Mesenchymal stem cell (in vitro differentiated cells and primary cell): Measurements from ENCODE around the gene APMAP. TPM values are rescaled to one million over a fixed set of nuclear protein-coding genes. Genes with fewer than 3 reads are reported as not detected.

Source experiments
- DNase-seq: peaks from one replicate; pipeline ENCODE4 v3.0.0-alpha.2; 2013
- H2AFZ ChIP-seq: one replicate; pipeline ENCODE4 v1.6.1; 2013; ENCODE audit warnings: low read depth, mild to moderate bottlenecking, control low read depth, inconsistent platforms, low read length, moderate library complexity
- H2AK5ac ChIP-seq: 2 replicates; pipeline ENCODE4 v1.6.1; 2013; ENCODE audit warnings: low read length, moderate library complexity, mild to moderate bottlenecking, inconsistent platforms; ENCODE audit not compliant: severe bottlenecking
- H2BK120ac ChIP-seq: one replicate; pipeline ENCODE4 v1.6.1; 2013; ENCODE audit warnings: low read depth, mild to moderate bottlenecking, inconsistent platforms, low read length, moderate library complexity
- H2BK12ac ChIP-seq, 2 experiments: one replicate each; pipeline ENCODE4 v1.6.1; 2013; ENCODE audit warnings: inconsistent platforms in 2 of 2, low read length in 2 of 2, mild to moderate bottlenecking in 2 of 2, moderate library complexity in 2 of 2, control low read depth in 1 of 2
- H2BK15ac ChIP-seq: one replicate; pipeline ENCODE4 v1.6.1; 2013; ENCODE audit warnings: mild to moderate bottlenecking, low read depth, inconsistent platforms; ENCODE audit not compliant: poor library complexity, severe bottlenecking
- H2BK5ac ChIP-seq: 2 replicates; pipeline ENCODE4 v1.6.1; 2013; ENCODE audit warnings: low read depth, mild to moderate bottlenecking, low read length, control low read depth, inconsistent platforms; ENCODE audit not compliant: poor library complexity, severe bottlenecking
- H3K14ac ChIP-seq, 2 experiments: one replicate each; pipeline ENCODE4 v1.6.1; 2013; ENCODE audit warnings: inconsistent platforms in 2 of 2, low read length in 2 of 2, control low read depth in 1 of 2, mild to moderate bottlenecking in 1 of 2, moderate library complexity in 1 of 2
- H3K18ac ChIP-seq, 2 experiments: one replicate each; pipeline ENCODE4 v1.6.1; 2013; ENCODE audit warnings: inconsistent platforms in 2 of 2, low read length in 2 of 2, control low read depth in 1 of 2, low read depth in 1 of 2, mild to moderate bottlenecking in 1 of 2
- H3K23ac ChIP-seq, 2 experiments: one replicate each; pipeline ENCODE4 v1.6.1; 2013; ENCODE audit warnings: inconsistent platforms in 2 of 2, low read length in 2 of 2, mild to moderate bottlenecking in 2 of 2, moderate library complexity in 2 of 2, control low read depth in 1 of 2
- H3K27ac ChIP-seq: 2 replicates; pipeline ENCODE4 v1.5.1; 2013; ENCODE audit warnings: mild to moderate bottlenecking, moderate library complexity, low read length, control low read depth, inconsistent platforms; ENCODE audit not compliant: poor library complexity, severe bottlenecking
- H3K27me3 ChIP-seq, 2 experiments: 2 replicates each; pipeline versions ENCODE4 v1.6.1 to v1.7.0; 2013; ENCODE audit warnings: low read length in 2 of 2, mild to moderate bottlenecking in 2 of 2, moderate library complexity in 2 of 2, control low read depth in 1 of 2, inconsistent platforms in 1 of 2; ENCODE audit not compliant: control insufficient read depth in 1 of 2, insufficient read depth in 1 of 2
- H3K36me3 ChIP-seq, 2 experiments: 2 replicates each; pipeline versions ENCODE4 v1.6.1 to v1.7.0; 2013; ENCODE audit warnings: low read length in 2 of 2, control low read depth in 1 of 2, inconsistent platforms in 1 of 2, low read depth in 1 of 2, mild to moderate bottlenecking in 1 of 2; ENCODE audit not compliant: insufficient read depth in 2 of 2, control insufficient read depth in 1 of 2
- H3K4ac ChIP-seq, 2 experiments: one replicate each; pipeline ENCODE4 v1.6.1; 2013; ENCODE audit warnings: inconsistent platforms in 2 of 2, low read length in 2 of 2, mild to moderate bottlenecking in 2 of 2, moderate library complexity in 2 of 2, control low read depth in 1 of 2, low read depth in 1 of 2
- H3K4me1 ChIP-seq: 2 replicates; pipeline ENCODE4 v1.6.1; 2013; ENCODE audit warnings: low read depth, low read length, control low read depth; ENCODE audit not compliant: control insufficient read depth, insufficient read depth
- H3K4me2 ChIP-seq: 2 replicates; pipeline ENCODE4 v1.6.1; 2013; ENCODE audit warnings: low read length, mild to moderate bottlenecking, inconsistent platforms; ENCODE audit not compliant: poor library complexity, severe bottlenecking
- H3K4me3 ChIP-seq, 2 experiments: 2 replicates each; pipeline versions ENCODE4 v1.5.1 to v1.7.0; 2013; ENCODE audit warnings: low read length in 2 of 2, mild to moderate bottlenecking in 2 of 2, control low read depth in 1 of 2, low read depth in 1 of 2; ENCODE audit not compliant: insufficient read depth in 1 of 2
- H3K79me1 ChIP-seq: replicated peaks from 2 replicates; pipeline ENCODE4 v1.6.1; 2013; ENCODE audit warnings: mild to moderate bottlenecking, control low read depth, low read length, inconsistent platforms; ENCODE audit not compliant: poor library complexity, severe bottlenecking
- H3K9ac ChIP-seq: 2 replicates; pipeline ENCODE4 v1.7.0; 2013; ENCODE audit warnings: mild to moderate bottlenecking, low read length, moderate library complexity
- H3K9me3 ChIP-seq: 2 replicates; pipeline ENCODE4 v1.7.0; 2013; ENCODE audit warnings: mild to moderate bottlenecking, low read length; ENCODE audit not compliant: control insufficient read depth
- H4K8ac ChIP-seq: one replicate; pipeline ENCODE4 v1.6.1; 2013; ENCODE audit warnings: inconsistent platforms, mild to moderate bottlenecking, low read length, moderate library complexity
- H4K91ac ChIP-seq: one replicate; pipeline ENCODE4 v1.6.1; 2013; ENCODE audit warnings: mild to moderate bottlenecking, low read length, inconsistent platforms
- WGBS: methylation state at CpG from one replicate; pipeline ENCODE4 v1.1.7; 2013; ENCODE audit warnings: mixed read lengths; 5-methylcytosine and 5-hydroxymethylcytosine counted together
- polyA plus RNA-seq, 2 experiments: library from polyadenylated mRNA; stranded (reverse); fragments of 200-250 nt; gene quantifications; one replicate each; pipeline ENCODE4 v1.2.3, GENCODE V29; 2013

The APMAP gene
- polyA plus RNA-seq (2013, experiment 1 of 2), result 103 TPM
- polyA plus RNA-seq (2013, experiment 2 of 2), result 103 TPM

GRCh38 chr20:24992487-24993205 is at the start of gene APMAP:
TSS of gene APMAP (minus strand) at chr20:24992751. CDS start at chr20:24992688, 63 bp downstream.
- peak within 1 kb of the TSS; percentile 95 for H3K4me2 ChIP-seq

GRCh38 chr20:25041813-25042530 is 49.4 kb upstream of the APMAP start:
- Histone ChIP-seq H2AFZ (no peak overlapping the region), H3K4me2 (no peak overlapping the region), H3K4ac (no peak overlapping the region), H2AK5ac (no peak overlapping the region), H2BK15ac (no peak overlapping the region), H3K79me1 (no peaks in the 10 kb centered on the region), H3K36me3 (peaks cover 0 to 8% of the 10 kb centered on the region in 2 experiments), H2BK5ac (no peak overlapping the region), H3K18ac (no peak overlapping the region), H2BK120ac (no peak overlapping the region), H3K27me3 (peaks cover 0 to 19% of the 10 kb centered on the region in 2 experiments), H3K27ac (no peak overlapping the region), H3K14ac (no peak overlapping the region), H4K8ac (no peak overlapping the region), H3K4me3 (peak overlapping the region in 1 of 2 experiments; percentile 7), H3K4me1 (peaks cover 32% of the 10 kb centered on the region), H4K91ac (no peak overlapping the region), H2BK12ac (no peak overlapping the region), H3K9me3 (no peaks in the 10 kb centered on the region), H3K9ac (no peak overlapping the region), H3K23ac (no peak overlapping the region)
- no peak for DNase-seq
- 90% methylated on average over 21 of the region's 21 CpGs for WGBS

More at GRCh38 chr20:24992487-24993205, at the start of gene APMAP:
- Histone ChIP-seq H3K9me3 (no peaks in the 10 kb centered on the region), H2BK15ac (peak within 1 kb of the TSS; percentile 44), H3K9ac (peak within 1 kb of the TSS; percentile 93), H3K27me3 (no peaks in the 10 kb centered on the region), H3K4me3 (peak within 1 kb of the TSS; percentile 92 to 98), H3K14ac (peak within 1 kb of the TSS in 1 of 2 experiments; percentile 90), H3K4me1 (peaks cover 14% of the 10 kb centered on the region), H4K91ac (peak within 1 kb of the TSS; percentile 83), H3K18ac (peak within 1 kb of the TSS; percentile 75 to 96), H2AK5ac (peak within 1 kb of the TSS; percentile 13), H2BK120ac (no peak within 1 kb of the TSS), H4K8ac (peak within 1 kb of the TSS; percentile 97), H3K4ac (peak within 1 kb of the TSS; percentile 61 to 65), H3K27ac (peak within 1 kb of the TSS; percentile 67), H3K36me3 (peaks cover 0 to 3% of the 10 kb centered on the region in 2 experiments), H3K79me1 (peaks cover 26% of the 10 kb centered on the region), H2BK12ac (peak within 1 kb of the TSS; percentile 23 to 54), H3K23ac (peak within 1 kb of the TSS in 1 of 2 experiments; percentile 95), H2BK5ac (no peak within 1 kb of the TSS), H2AFZ (peak within 1 kb of the TSS; percentile 96)
- under 1% methylated on average over 69 of the region's 69 CpGs for WGBS
- DNase-seq, result peak; percentile 94

- Histone ChIP-seq H3K18ac (no peak overlapping the region), H2BK5ac (no peak overlapping the region), H2AFZ (no peak overlapping the region), H3K4ac (no peak overlapping the region), H3K27me3 (peaks cover 0 to 19% of the 10 kb centered on the region in 2 experiments), H2BK12ac (no peak overlapping the region), H3K23ac (no peak overlapping the region), H3K9me3 (no peaks in the 10 kb centered on the region), H3K4me3 (no peak overlapping the region), H3K4me2 (no peak overlapping the region), H4K8ac (no peak overlapping the region), H3K36me3 (peaks cover 0 to 7% of the 10 kb centered on the region in 2 experiments), H2BK15ac (no peak overlapping the region), H2BK120ac (no peak overlapping the region), H4K91ac (no peak overlapping the region), H2AK5ac (no peak overlapping the region), H3K27ac (no peak overlapping the region), H3K14ac (no peak overlapping the region), H3K79me1 (no peaks in the 10 kb centered on the region), H3K4me1 (peaks cover 23% of the 10 kb centered on the region), H3K9ac (no peak overlapping the region)
- WGBS, result 78% methylated on average over 6 of the region's 6 CpGs
- no peak for DNase-seq
Measured at GRCh38 chr20:25040438-25040831, 47.9 kb upstream of the APMAP start.
